Right ventricle myocardium inferior (tissue), 1 donor: Measurements from ENCODE around the gene SPPL2A. TPM values are rescaled to one million over a fixed set of nuclear protein-coding genes. Genes with fewer than 3 reads are reported as not detected.

Experiments
- ATAC-seq: fragments of 200-7000 bp; cut with Tn5 transposase; one replicate; pipeline ENCODE4 v1.9.1; 2020; ENCODE audit warnings: mild to moderate bottlenecking, moderate library complexity
- DNase-seq: peaks from one replicate; pipeline ENCODE4 v3.0.0; 2021; ENCODE audit errors: missing footprints
- intact Hi-C: fragments of 100-400 bp; cut with DNase I; formaldehyde crosslinking; loops from one replicate; pipeline ENCODE4 v1.11.0; 2022
- total RNA-seq: library from RNA; stranded (reverse); fragmentation: NEBNext Ultra II Directional; extraction: Animal tissue kit (Norgen Biotek cat#: 25700); gene quantifications from one replicate; pipeline ENCODE4 v1.2.1, GENCODE V29; 2021
- donor health status: DM: no; HTN: yes; CAD: no; lungs with severe emphysema.

Gene SPPL2A
- total RNA-seq, 1 donor from 2014 or later: 94.5 TPM

DNA sequence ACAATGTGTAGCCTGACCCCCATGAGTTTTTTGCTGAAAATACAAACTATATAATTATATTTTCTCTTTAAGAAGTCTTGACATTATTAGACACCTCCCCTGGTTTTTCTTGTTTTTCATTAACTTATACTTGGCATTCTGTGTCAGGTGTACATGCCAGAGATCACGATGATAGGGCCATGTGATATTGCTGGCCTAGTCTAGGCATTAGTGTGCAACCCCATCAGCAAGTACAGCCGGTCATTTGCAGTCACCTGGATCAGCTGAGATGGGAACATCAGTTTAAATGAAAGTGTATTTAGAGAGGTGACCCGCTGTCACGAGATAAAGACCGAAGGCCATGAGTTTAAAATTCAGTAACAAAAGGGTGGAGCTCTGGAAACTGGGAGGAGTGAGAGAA is 12.6 kb upstream of the SPPL2A start:
- intact Hi-C loops: no loop called here
- ATAC-seq (no peak), DNase-seq (no peak)

DNA sequence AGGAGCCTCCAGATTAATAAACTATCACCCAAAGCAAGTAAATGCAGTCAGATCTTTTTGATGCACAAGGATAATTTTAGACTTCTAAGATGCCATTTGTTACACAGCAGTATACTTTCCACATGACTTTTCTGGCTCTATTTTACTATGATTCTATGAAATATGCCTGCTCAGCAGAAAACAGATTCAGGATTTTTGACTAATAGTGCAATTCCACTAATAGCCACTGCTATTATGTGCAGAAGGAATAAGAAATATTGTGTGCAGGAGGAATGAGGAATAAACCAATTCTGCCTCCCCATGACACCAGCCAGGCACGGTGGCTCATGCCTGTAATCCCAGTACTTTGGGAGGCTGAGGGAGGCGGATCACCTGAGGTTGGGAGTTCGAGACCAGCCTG is 11.5 kb upstream of the SPPL2A start:
- intact Hi-C loops: no loop called here
- ATAC-seq (no peak), DNase-seq (no peak)

DNA sequence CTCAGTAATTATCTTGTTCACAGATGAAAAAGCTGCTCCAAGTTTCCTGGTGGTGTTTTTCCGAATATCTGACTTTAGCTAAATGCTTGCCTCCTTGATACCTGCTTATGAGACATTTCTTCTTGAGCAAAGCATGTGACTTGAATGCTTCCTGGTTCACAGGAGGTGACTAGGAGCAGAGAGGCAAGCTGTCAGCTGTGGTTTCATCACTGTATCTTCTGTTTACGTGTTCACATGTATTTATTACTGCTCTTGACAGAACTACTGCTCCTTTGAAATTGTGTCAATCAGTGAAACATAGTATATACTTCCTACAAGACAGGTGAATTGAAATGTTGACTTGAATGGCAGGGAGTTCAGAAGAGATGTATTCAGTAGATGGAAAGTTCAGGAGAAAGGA is 8.9 kb upstream of the SPPL2A start:
- no peak for DNase-seq

DNA sequence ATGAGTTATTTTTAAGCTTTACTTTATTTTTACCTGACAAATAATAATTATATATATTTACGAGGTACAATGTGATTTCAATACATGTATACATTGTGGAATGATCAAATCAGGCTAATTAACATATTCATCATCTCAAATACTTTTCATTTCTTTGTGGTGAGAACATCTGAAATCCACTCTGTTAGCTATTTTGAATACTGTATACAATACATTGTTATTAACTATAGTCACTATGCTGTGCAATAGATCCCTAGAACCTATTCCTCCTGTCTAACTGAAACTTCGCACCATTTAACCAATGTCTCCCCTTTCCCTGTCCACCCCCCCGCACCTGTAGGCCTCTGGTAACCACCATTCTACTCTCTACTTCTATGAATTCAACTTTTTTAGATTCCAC is 7.9 kb upstream of the SPPL2A start:
- ATAC-seq (no peak), DNase-seq (no peak)
- intact Hi-C loops: no loop called here

More for the DNA sequence above, 8.9 kb upstream of the SPPL2A start:
- no peak for ATAC-seq
- intact Hi-C loops: no loop called here

DNA sequence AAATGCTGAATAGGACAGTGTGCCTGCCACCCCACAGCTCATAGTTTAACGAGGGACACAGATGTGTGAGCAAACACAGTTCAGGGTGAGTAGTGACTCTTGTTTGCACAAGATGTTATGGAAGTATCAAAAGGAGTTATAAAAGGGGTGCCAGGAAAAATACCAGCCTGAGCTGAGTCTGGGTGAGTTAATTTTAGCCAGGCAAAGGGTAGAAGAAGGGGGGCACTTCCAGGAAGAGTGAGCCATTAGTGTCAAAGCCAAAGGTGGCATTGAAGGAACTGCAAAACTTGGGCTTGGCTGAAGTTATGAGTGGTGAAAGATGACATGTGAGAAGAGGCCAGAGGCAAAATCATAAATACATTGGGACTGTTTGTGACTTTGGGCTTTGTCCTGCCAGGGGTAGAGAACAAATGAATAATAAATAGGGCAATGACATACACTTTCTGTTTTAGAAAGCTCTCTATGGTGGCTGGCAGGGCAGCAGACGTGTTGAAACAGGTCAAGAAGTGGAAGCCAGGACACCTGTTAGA is 1.9 kb upstream of the SPPL2A start:
- DNase-seq (no peak), ATAC-seq (peak; percentile 69)
- intact Hi-C loops: loop anchor here (5.0 to 10.0 kb wide), 2 partner anchors 55 to 343 kb away; partner anchors contain the start of gene USP8

DNA sequence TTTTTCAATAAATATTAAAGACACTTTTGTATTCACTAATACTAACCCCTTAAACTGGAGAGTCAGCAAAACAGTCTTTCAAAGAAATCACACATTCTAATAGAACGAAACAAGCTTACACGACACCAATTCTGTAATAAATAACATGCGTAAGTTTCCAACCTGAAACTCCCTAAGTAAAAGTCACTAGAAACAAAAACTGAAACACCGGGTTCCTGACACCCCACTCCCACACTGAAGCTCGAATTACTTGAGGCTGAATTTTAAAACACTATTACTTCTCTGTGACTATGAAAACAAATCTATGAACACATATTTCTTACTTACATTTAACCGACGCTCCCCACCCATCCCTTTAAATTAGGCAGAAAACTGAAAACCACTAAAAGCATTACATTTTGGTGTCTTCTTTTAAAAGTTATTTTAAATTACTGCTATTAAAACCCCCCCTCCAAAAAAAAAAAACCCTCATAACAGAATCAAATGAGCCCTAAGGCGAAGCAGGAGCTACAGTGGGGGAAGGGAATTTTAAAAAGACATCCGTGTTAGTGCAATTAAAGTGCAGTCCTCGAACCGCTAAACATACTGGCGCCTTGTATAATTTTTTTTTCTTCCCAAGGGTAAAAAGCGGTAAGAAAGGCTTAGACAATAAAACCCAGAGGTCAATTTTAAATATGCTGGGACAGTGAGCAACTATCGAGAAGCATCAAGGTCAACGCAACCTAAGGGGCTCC is 878 bp downstream of the SPPL2A start:
- no peak for DNase-seq
- no peak for ATAC-seq
- intact Hi-C loops: loop anchor here (2.0 to 10.0 kb wide), 4 partner anchors 52 to 340 kb away; partner anchors contain the start of genes TRPM7 and USP8

DNA sequence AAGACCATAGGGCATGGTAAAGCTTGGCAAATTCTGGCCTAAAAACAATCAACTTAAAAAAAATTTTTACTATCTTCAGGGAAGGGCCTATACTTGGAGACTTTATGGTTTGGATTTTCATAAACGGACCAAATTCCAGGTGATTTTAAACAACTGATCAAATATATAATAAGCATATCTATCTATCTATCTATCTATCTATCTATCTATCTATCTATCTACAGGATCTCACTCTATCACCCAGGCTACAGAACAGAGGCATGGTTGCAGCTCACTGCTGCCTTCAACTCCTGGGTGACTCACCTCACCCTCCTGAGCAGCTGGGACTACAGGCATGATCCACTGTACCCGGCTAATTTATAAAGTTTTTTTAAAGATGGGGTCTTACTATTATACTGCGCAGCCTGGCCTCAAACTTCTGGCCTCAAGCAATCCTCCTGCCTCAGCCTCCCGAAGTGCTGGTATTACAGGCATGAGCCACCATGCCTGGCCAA is 6.7 kb downstream of the SPPL2A start:
- ATAC-seq (no peak), DNase-seq (no peak)
- intact Hi-C loops: no loop called here

DNA sequence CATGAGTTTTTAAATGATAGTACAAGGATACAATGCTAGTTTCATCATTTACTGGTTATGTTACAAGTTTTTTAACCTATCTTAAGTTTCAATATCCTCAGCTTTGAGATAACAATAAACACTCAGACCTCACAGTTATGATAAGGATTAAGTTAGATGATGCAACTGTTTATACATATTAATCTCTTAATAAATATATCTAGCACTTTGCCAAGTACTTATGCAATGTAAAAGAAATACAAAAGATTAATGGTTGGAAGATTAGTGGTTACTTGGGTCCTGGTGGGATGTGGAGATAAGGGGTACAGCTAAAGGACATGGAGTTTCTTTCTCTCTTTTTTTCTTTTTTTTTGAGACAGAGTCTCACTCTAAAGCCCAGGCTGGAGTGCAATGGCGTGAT is 12.0 kb downstream of the SPPL2A start:
- intact Hi-C loops: no loop called here
- ATAC-seq: no peak
- no peak for DNase-seq

DNA sequence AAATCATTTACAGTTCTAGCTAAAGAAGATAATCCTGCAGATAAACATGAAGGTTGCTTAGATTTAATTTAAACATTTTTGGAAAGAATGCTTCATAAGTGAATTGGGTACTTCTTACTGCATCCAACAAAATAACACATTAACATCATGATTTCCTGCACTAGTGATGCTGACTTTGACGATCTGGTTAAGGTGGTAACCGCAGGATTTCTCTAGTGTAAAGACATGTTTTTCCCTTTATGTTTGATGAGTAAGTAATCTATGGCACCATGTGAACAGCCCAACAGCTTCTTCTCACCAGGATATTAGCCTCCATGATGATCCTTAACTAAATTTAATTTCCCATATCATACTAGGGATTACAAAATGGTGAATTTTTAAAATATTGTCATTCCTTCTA is 14.1 kb downstream of the SPPL2A start:
- ATAC-seq (no peak), DNase-seq (no peak)
- intact Hi-C loops: no loop called here

DNA sequence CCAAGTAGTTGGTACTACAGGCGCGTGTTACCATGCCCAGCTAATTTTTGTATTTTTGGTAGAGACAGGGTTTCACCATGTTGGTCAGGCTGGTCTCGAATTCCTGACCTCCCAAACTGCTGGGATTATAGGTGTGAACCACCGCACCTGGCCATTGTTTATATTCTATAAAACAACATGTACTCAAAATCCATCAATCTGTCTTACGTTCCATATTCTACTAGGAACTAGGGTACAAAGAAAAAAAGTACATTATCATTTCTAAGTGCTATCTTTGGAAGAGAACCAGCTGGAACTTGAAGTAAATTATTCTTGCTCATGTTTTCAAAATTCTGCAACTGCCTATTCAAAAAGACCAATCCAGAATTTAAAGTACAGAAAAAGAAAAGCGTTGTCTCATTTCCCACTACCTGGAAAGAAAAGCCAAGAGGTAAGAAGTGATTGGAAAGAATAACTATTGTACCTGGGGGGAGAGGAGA is 15.2 kb downstream of the SPPL2A start:
- intact Hi-C loops: no loop called here
- DNase-seq (no peak), ATAC-seq (no peak)

DNA sequence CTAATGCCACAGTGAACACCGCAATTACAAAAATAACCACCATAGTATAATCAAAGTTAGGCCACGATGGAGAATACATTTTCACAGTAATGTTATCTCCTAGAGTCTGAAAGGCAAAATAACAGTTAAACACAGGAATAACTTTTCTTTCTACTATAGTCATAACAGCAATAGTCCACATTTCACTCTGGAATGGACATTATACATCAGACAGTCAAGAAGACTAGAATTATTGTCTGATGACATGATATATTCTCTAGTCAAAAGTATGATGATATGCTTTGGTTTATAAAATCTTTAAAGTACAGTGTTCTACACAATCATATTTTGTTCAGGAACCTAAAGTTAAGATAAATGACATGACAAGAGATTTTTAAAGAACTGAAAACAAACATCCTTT is 18.0 kb downstream of the SPPL2A start:
- DNase-seq (no peak), ATAC-seq (no peak)
- intact Hi-C loops: no loop called here

DNA sequence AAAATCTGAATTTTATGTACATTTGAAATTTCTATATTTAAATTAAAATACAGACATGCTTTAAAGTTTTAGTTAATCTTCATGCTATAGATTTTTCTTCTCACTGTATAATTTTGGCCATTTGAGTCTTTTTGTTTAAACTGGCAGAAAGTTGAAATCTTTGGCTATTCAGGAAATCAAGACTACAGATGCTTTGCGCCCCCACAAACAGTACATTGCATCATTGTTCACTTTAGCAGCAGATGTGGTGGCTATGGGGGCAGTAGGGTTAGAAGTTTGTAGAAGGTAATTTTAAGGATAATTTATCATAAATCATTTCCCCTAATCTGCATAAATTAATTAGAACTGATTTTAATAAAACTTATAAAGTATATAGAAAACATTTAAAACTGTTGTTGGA is 20.9 kb downstream of the SPPL2A start:
- intact Hi-C loops: no loop called here
- no peak for DNase-seq
- ATAC-seq: no peak

DNA sequence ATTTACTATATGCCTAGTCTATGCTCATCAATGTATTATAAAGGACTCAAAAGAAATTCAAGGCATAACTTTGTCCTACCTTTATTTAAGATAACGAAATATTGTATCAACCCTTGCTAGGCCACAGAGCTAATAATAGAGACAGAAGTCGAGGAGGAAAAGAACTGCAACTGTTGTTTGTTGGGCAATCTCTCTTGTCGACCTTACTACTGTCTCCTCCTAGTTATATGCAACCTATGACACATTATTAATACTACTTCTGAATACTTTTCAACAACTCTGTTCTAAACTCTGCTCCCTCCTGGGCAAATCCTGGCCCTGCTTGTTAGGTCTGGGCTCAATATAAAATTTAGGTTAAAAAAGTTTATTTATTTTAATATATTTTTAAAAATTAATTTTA is 24.6 kb downstream of the SPPL2A start:
- DNase-seq (no peak), ATAC-seq (no peak)
- intact Hi-C loops: no loop called here

DNA sequence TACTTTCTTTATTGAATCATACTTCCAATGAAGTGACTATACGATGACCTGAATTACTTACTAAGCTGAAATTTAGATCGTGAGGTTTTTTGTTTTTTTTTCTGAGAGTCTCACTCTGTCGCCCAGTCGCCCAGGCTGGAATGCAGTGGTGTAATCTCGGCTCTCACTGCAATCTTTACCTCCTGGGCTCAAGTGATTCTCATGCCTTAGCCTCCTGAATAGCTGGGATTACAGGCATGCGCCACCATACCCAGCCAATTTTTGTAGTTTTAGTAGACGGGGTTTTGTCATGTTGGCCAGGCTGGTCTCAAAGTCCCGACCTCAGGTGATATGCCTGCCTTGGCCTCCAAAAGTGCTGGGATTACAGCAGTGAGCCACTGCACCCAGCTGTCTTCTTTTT is 28.7 kb downstream of the SPPL2A start:
- no peak for ATAC-seq
- intact Hi-C loops: no loop called here
- DNase-seq: no peak

DNA sequence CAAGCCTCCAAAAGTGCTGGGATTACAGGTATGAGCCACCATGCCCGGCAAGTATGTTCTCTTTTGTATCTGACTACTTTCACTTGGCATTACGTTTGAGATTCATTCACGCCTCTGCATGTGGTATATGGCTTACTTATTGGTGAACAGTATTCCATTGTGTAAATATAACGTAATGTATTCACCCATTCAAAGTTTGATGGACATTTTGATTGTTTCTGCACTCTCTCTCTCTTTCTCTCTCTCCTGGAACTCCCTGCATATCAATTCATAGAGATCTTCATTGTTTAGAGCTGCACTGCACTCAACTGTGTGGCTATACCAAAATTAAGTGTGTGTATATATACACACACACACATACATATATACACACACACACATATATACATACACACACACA is 30.4 kb downstream of the SPPL2A start:
- no peak for ATAC-seq
- DNase-seq: no peak
- intact Hi-C loops: no loop called here

DNA sequence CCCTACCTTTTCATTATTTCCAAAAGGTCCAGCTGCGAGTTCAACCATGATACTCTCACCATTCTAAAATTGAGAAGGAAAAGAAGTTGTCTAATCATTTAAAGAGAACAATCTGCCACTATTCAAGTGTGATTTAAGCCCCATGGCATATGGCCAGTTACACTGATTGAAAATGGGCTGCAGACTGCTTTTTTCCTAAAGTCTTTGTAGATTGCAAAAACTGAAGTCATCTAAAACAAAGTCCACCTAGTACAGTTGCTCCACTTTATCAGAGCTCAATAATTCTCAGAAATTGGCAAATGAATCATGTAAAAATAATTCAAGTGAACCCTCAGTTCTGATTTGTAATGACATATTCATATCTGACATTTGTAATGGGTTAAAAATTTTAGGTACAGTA is 39.2 kb downstream of the SPPL2A start:
- intact Hi-C loops: no loop called here
- no peak for ATAC-seq
- DNase-seq: no peak

DNA sequence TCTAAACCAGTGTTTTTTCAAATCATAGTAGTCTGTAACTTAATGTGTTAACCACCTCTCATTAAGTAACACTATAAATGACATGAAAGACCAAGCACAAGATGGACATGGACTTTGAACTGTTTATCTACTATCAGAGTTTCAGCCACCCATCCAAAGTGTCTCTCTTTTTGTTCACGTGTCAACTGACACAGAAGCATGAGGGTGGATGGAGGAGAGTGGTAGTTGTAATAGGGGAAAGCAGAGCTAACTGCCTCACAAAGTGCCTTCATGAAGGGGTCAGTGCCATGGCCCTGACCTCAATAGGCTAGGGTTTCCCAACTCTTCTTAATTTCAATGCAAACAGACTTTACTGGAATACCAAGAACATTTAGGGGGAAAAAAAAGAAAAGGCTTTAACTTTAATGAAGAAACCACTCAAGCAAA is 46.8 kb downstream of the SPPL2A start:
- ATAC-seq (no peak), DNase-seq (no peak)
- intact Hi-C loops: no loop called here

DNA sequence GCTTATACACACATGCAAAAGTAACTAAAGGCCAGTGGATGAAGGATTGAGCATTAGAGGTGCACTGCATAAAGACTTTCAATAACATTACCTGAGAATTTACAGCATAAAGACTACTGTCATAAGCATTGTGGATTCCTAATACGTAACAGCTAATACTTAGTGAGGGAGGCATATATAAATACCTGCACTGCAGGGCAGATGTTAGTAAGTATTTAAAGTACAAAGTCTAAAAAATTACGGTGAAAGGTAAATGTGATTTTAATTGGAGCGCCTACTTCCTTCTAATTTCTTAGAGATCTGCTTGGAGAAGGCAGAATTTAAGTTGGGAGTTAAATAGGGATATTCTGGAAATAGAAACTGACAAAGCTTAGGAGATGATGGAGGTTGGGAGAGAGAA is 53.5 kb downstream of the SPPL2A start:
- no peak for ATAC-seq
- DNase-seq: no peak
- intact Hi-C loops: loop anchor here (5.0 kb wide), 2 partner anchors 35 to 55 kb away; partner anchors contain the start of gene SPPL2A

DNA sequence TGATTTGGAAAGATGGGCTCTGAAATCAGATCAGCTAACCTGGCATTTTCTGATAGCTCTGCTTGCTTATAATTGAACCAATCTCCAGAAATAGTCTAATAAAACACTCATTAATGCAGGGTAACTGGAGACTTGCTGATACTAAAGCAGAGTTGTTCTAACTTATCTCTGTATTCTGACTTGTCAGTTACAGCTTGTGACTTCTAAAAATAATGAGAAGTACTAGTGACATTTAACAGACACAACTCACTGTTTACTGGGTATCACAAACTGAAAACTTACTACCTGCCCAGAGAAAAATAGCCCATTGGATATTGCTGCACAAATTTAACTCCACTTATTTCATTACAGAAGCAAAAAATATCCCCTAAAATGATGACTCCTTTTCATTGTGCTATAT is 54.9 kb downstream of the SPPL2A start:
- peak; percentile 81 for ATAC-seq
- intact Hi-C loops: loop anchor here (1.0 to 5.0 kb wide), 3 partner anchors 24 to 57 kb away; partner anchors contain the start of genes SPPL2A and TRPM7
- no peak for DNase-seq

DNA sequence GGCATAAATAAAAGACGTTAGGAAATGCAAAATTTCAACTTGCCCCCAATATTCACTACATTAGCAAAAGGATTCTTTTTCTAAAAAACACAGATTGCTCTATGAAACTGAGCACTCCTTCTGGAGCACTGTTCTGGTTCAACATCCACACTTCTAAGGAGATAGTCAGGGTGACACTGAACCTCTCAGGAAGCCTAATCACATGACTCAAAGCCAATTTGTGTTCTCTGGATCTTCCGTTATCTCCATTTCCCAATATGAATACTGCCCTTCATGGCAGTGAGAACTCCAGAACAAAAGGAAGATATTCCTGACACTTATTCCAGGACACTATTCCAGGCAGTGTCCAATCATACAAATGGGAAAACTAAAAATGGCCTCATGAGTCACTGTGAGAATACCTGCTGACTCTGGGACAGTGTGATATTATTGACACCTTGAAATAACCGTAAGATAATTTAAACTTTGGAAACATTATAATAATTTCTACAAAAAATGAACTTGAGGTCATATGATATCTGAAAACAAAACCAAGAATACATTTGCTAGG is 57.6 kb downstream of the SPPL2A start:
- ATAC-seq (no peak), DNase-seq (no peak)
- intact Hi-C loops: no loop called here
